Right atrium auricular region (tissue), 2 donors: ENCODE measurements around the gene EIF5A. TPM values are rescaled to one million over a fixed set of nuclear protein-coding genes. Genes with fewer than 3 reads are reported as not detected.

ENCODE experiments used
- DNase-seq: peaks from one replicate; pipeline ENCODE4 v3.0.0-alpha.2; 2019; ENCODE audit warnings: low spot score
- H3K27ac ChIP-seq, 2 donors: fragments of 200-600 bp; sonication (generic); 1 replicate in 1 of 2; 2 replicates in 1 of 2; pipeline ENCODE4 v1.5.1; 2016 to 2019
- H3K27me3 ChIP-seq, 2 donors: fragments of 200-600 bp; sonication (generic); one replicate each; pipeline versions ENCODE4 v1.5.1 to v1.6.0; 2017 to 2019
- H3K36me3 ChIP-seq: fragments of 200-600 bp; sonication (generic); one replicate; pipeline ENCODE4 v1.5.1; 2016
- H3K4me1 ChIP-seq, 2 donors: fragments of 200-600 bp; sonication (generic); one replicate each; pipeline versions ENCODE4 v1.5.1 to v1.6.0; 2017 to 2019
- H3K4me3 ChIP-seq, 2 donors: fragments of 200-600 bp; sonication (generic); 1 replicate in 1 of 2; 2 replicates in 1 of 2; pipeline ENCODE4 v1.5.1; 2017 to 2019; ENCODE audit warnings: mild to moderate bottlenecking in 1 of 2, moderate library complexity in 1 of 2
- H3K9me3 ChIP-seq, 2 donors: fragments of 200-600 bp; sonication (generic); one replicate each; pipeline ENCODE4 v1.5.1; 2019
- CTCF ChIP-seq, 2 donors: fragments of 200-600 bp; sonication (generic); IDR thresholded peaks; one replicate each; pipeline ENCODE4 v1.5.1; 2019; ENCODE audit warnings: antibody characterized with exemption in 2 of 2
- total RNA-seq, 2 donors: library from RNA; depleted of rRNA; stranded (reverse); fragments of >200 nt; gene quantifications; one replicate each; pipeline ENCODE4 v1.1.0, GENCODE V29; 2016

Gene EIF5A
- total RNA-seq, 2 donors from 2014 or later, result 131 to 164 TPM

GRCh38 chr17:7325031-7325528 is 17.7 kb downstream of the EIF5A start:
- H3K9me3 ChIP-seq, result no peaks in the 10 kb centered on the region
- H3K27ac ChIP-seq, result no peak overlapping the region
- peaks cover 62% of the 10 kb centered on the region for H3K36me3 ChIP-seq
- peaks cover 0 to 16% of the 10 kb centered on the region in 2 donors for H3K4me1 ChIP-seq
- no peak for DNase-seq
- H3K27me3 ChIP-seq, result no peaks in the 10 kb centered on the region
- H3K4me3 ChIP-seq, result no peak overlapping the region
- TF ChIP-seq CTCF (IDR thresholded peaks at IDR 0.05), result no peak

- H3K36me3 ChIP-seq, result peaks cover 51% of the 10 kb centered on the region
- H3K4me3 ChIP-seq, result no peak overlapping the region
- TF ChIP-seq CTCF (IDR thresholded peaks at IDR 0.05), result no peak
- H3K27ac ChIP-seq, result no peak overlapping the region
- no peaks in the 10 kb centered on the region for H3K9me3 ChIP-seq
- DNase-seq, result no peak
- H3K27me3 ChIP-seq, result no peaks in the 10 kb centered on the region
- H3K4me1 ChIP-seq, result peaks cover 0 to 22% of the 10 kb centered on the region in 2 donors
Measured at GRCh38 chr17:7326186-7326585, 18.8 kb downstream of the EIF5A start.

- no peaks in the 10 kb centered on the region for H3K27me3 ChIP-seq
- H3K4me3 ChIP-seq, result no peak overlapping the region
- peaks cover 42% of the 10 kb centered on the region for H3K36me3 ChIP-seq
- peaks cover 0 to 22% of the 10 kb centered on the region in 2 donors for H3K4me1 ChIP-seq
- H3K9me3 ChIP-seq, result no peaks in the 10 kb centered on the region
- H3K27ac ChIP-seq, result no peak overlapping the region
- no peak for DNase-seq
- no peak for TF ChIP-seq CTCF (IDR thresholded peaks at IDR 0.05)
Measured at GRCh38 chr17:7327056-7327455, 19.6 kb downstream of the EIF5A start.

GRCh38 chr17:7327501-7327900 is 20.1 kb downstream of the EIF5A start:
- Histone ChIP-seq H3K27ac (no peak overlapping the region), H3K27me3 (no peaks in the 10 kb centered on the region), H3K36me3 (peaks cover 38% of the 10 kb centered on the region), H3K4me1 (peaks cover 0 to 22% of the 10 kb centered on the region in 2 donors), H3K4me3 (no peak overlapping the region), H3K9me3 (no peaks in the 10 kb centered on the region)
- DNase-seq, result no peak
- no peak for TF ChIP-seq CTCF (IDR thresholded peaks at IDR 0.05)

GRCh38 chr17:7328009-7328408 is 20.6 kb downstream of the EIF5A start:
- DNase-seq, result no peak
- H3K9me3 ChIP-seq, result no peaks in the 10 kb centered on the region
- peaks cover 0 to 22% of the 10 kb centered on the region in 2 donors for H3K4me1 ChIP-seq
- H3K27me3 ChIP-seq, result no peaks in the 10 kb centered on the region
- peak overlapping the region in 1 of 2 donors; percentile 92 for H3K27ac ChIP-seq
- TF ChIP-seq CTCF (IDR thresholded peaks at IDR 0.05), result no peak
- H3K36me3 ChIP-seq, result peaks cover 32% of the 10 kb centered on the region
- no peak overlapping the region for H3K4me3 ChIP-seq

GRCh38 chr17:7328840-7329373 is 21.5 kb downstream of the EIF5A start, which contains the start of gene NEURL4:
Gene NEURL4, minus strand, starts transcription at chr17:7329335. Its CDS starts 23 bp downstream, at chr17:7329312.
- no peak for TF ChIP-seq CTCF (IDR thresholded peaks at IDR 0.05)
- no peaks in the 10 kb centered on the region for H3K9me3 ChIP-seq
- peaks cover 0 to 22% of the 10 kb centered on the region in 2 donors for H3K4me1 ChIP-seq
- H3K27me3 ChIP-seq, result no peaks in the 10 kb centered on the region
- H3K4me3 ChIP-seq, result peak within 1 kb of the TSS; percentile 67 to 98
- no peak for DNase-seq
- peak within 1 kb of the TSS; percentile 84 to 92 for H3K27ac ChIP-seq
- peaks cover 24% of the 10 kb centered on the region for H3K36me3 ChIP-seq
